Endothelial cell (in vitro differentiated cells): Measurements from ENCODE around the gene PDZD8. TPM values are rescaled to one million over a fixed set of nuclear protein-coding genes. Genes with fewer than 3 reads are reported as not detected.

Source experiments
- DNase-seq: peaks from one replicate; pipeline ENCODE4 v3.0.0; 2021; ENCODE audit warnings: low spot score
- H3K27ac Mint-ChIP-seq: one replicate; pipeline ENCODE4 v1.8.0; 2021; ENCODE audit warnings: mixed read lengths, inconsistent platforms; ENCODE audit not compliant: unreplicated experiment
- H3K27me3 Mint-ChIP-seq: one replicate; pipeline ENCODE4 v1.8.0; 2021; ENCODE audit warnings: mild to moderate bottlenecking, moderate library complexity, mixed read lengths, inconsistent platforms; ENCODE audit not compliant: unreplicated experiment
- H3K36me3 Mint-ChIP-seq: one replicate; pipeline ENCODE4 v1.8.0; 2021; ENCODE audit warnings: mild to moderate bottlenecking, low read depth, mixed read lengths, inconsistent platforms; ENCODE audit not compliant: unreplicated experiment
- H3K4me1 Mint-ChIP-seq: one replicate; pipeline ENCODE4 v1.8.0; 2021; ENCODE audit warnings: mild to moderate bottlenecking, mixed read lengths, inconsistent platforms; ENCODE audit not compliant: unreplicated experiment
- H3K4me3 Mint-ChIP-seq: one replicate; pipeline ENCODE4 v1.8.0; 2021; ENCODE audit warnings: mild to moderate bottlenecking, mixed read lengths, inconsistent platforms; ENCODE audit not compliant: unreplicated experiment
- H3K9me3 Mint-ChIP-seq: one replicate; pipeline ENCODE4 v1.8.0; 2021; ENCODE audit warnings: mixed read lengths, inconsistent platforms; ENCODE audit not compliant: unreplicated experiment
- CTCF ChIP-seq: fragments of 200-600 bp; sonication (generic); IDR thresholded peaks from one replicate; pipeline ENCODE4 v1.5.0; 2021; ENCODE audit warnings: antibody characterized with exemption; ENCODE audit not compliant: unreplicated experiment
- total RNA-seq: library from RNA; stranded (reverse); fragmentation: NEBNext Ultra II Directional; extraction: Animal tissue kit (Norgen Biotek cat#: 25700); gene quantifications from one replicate; pipeline ENCODE4 v1.2.1, GENCODE V29; 2021; ENCODE audit not compliant: unreplicated experiment

Gene PDZD8
- total RNA-seq, 1 donor from 2014 or later = 25.6 TPM

GRCh38 chr10:117351558-117351957 is 23.7 kb downstream of the PDZD8 start:
- no peaks in the 10 kb centered on the region for H3K9me3 Mint-ChIP-seq
- no peaks in the 10 kb centered on the region for H3K36me3 Mint-ChIP-seq
- H3K27ac Mint-ChIP-seq = no peak overlapping the region
- H3K4me1 Mint-ChIP-seq = peaks cover 40% of the 10 kb centered on the region
- no peak for TF ChIP-seq CTCF
- no peak for DNase-seq
- H3K4me3 Mint-ChIP-seq = no peak overlapping the region
- H3K27me3 Mint-ChIP-seq = peaks cover 3% of the 10 kb centered on the region

- TF ChIP-seq CTCF = no peak
- DNase-seq = no peak
- Mint-ChIP-seq H3K27ac (no peak overlapping the region), H3K4me3 (no peak overlapping the region), H3K27me3 (peaks cover 3% of the 10 kb centered on the region), H3K9me3 (no peaks in the 10 kb centered on the region), H3K4me1 (peaks cover 40% of the 10 kb centered on the region), H3K36me3 (no peaks in the 10 kb centered on the region)
Measured at GRCh38 chr10:117350909-117351308, 24.3 kb downstream of the PDZD8 start.

GRCh38 chr10:117348236-117348635 is 27.0 kb downstream of the PDZD8 start:
- peaks cover 33% of the 10 kb centered on the region for H3K4me1 Mint-ChIP-seq
- no peaks in the 10 kb centered on the region for H3K9me3 Mint-ChIP-seq
- no peaks in the 10 kb centered on the region for H3K36me3 Mint-ChIP-seq
- no peak overlapping the region for H3K4me3 Mint-ChIP-seq
- DNase-seq = no peak
- H3K27me3 Mint-ChIP-seq = peaks cover 1% of the 10 kb centered on the region
- no peak for TF ChIP-seq CTCF
- H3K27ac Mint-ChIP-seq = no peak overlapping the region

- Mint-ChIP-seq H3K9me3 (no peaks in the 10 kb centered on the region), H3K27me3 (no peaks in the 10 kb centered on the region), H3K4me1 (peaks cover 27% of the 10 kb centered on the region), H3K36me3 (no peaks in the 10 kb centered on the region), H3K27ac (no peak overlapping the region), H3K4me3 (no peak overlapping the region)
- no peak for DNase-seq
- TF ChIP-seq CTCF = no peak
Measured at GRCh38 chr10:117346574-117346973, 28.7 kb downstream of the PDZD8 start.

GRCh38 chr10:117345143-117345542 is 30.1 kb downstream of the PDZD8 start:
- TF ChIP-seq CTCF = no peak
- Mint-ChIP-seq H3K27me3 (no peaks in the 10 kb centered on the region), H3K36me3 (no peaks in the 10 kb centered on the region), H3K9me3 (no peaks in the 10 kb centered on the region), H3K27ac (peak overlapping the region; percentile 90), H3K4me1 (peaks cover 27% of the 10 kb centered on the region), H3K4me3 (no peak overlapping the region)
- DNase-seq = no peak
